GM18873 (cell line): ENCODE results near the gene ZNF525.
"Not testable (repeated sequence)": the region's sequence is repeated elsewhere in the genome, so short reads cannot be mapped to it uniquely, and the experiment has no call there.

Source experiments
- ATAC-seq: cut with Tn5 transposase; IDR thresholded peaks from one replicate; pipeline ENCODE4 v1.9.1; 2021; ENCODE audit warnings: mild to moderate bottlenecking, moderate library complexity, moderate number of reproducible peaks; ENCODE audit not compliant: unreplicated experiment, low FRiP score

Gene ZNF525

GRCh38 chr19:53394974-53395839, 29.7 kb downstream of the ZNF525 start, which contains the start of gene ZNF765:
Gene ZNF765, plus strand, starts transcription at chr19:53395149. Its CDS starts 2,867 bp downstream, at chr19:53398016.
- ATAC-seq = peak; percentile 72

GRCh38 chr19:53395840-53396524, 30.5 kb downstream of the ZNF525 start:
- not testable (repeated sequence) for ATAC-seq

GRCh38 chr19:53396525-53396868, 31.0 kb downstream of the ZNF525 start:
- no peak for ATAC-seq

GRCh38 chr19:53397918-53398317, 32.4 kb downstream of the ZNF525 start:
- ATAC-seq = not testable (repeated sequence)

GRCh38 chr19:53409505-53410204, 44.1 kb downstream of the ZNF525 start:
- ATAC-seq = no peak

- not testable (repeated sequence) for ATAC-seq
Measured at GRCh38 chr19:53420520-53421315, 55.2 kb downstream of the ZNF525 start.

GRCh38 chr19:53422551-53422950, 57.0 kb downstream of the ZNF525 start:
- ATAC-seq = no peak

- ATAC-seq = not testable (repeated sequence)
Measured at GRCh38 chr19:53423074-53423473, 57.6 kb downstream of the ZNF525 start.

GRCh38 chr19:53423680-53424079, 58.2 kb downstream of the ZNF525 start:
- not testable (repeated sequence) for ATAC-seq

- ATAC-seq = no peak
Measured at GRCh38 chr19:53424968-53425597, 59.6 kb downstream of the ZNF525 start.

GRCh38 chr19:53431399-53432087, 66.0 kb downstream of the ZNF525 start, which contains the start of gene ZNF761:
Gene ZNF761, plus strand, starts transcription at chr19:53431984. Its CDS starts 15,285 bp downstream, at chr19:53447269.
- ATAC-seq = peak; percentile 78

GRCh38 chr19:53432088-53432661, 66.7 kb downstream of the ZNF525 start:
- no peak for ATAC-seq
